HG03469 (cell line): ENCODE measurements around the gene MTF1.
"Not testable (repeated sequence)": the region's sequence is repeated elsewhere in the genome, so short reads cannot be mapped to it uniquely, and the experiment has no call there.

Source experiments
- ATAC-seq: cut with Tn5 transposase; IDR thresholded peaks from one replicate; pipeline ENCODE4 v1.9.1; 2021; ENCODE audit warnings: mild to moderate bottlenecking, moderate library complexity, moderate number of reproducible peaks; ENCODE audit not compliant: unreplicated experiment

The MTF1 gene

DNA sequence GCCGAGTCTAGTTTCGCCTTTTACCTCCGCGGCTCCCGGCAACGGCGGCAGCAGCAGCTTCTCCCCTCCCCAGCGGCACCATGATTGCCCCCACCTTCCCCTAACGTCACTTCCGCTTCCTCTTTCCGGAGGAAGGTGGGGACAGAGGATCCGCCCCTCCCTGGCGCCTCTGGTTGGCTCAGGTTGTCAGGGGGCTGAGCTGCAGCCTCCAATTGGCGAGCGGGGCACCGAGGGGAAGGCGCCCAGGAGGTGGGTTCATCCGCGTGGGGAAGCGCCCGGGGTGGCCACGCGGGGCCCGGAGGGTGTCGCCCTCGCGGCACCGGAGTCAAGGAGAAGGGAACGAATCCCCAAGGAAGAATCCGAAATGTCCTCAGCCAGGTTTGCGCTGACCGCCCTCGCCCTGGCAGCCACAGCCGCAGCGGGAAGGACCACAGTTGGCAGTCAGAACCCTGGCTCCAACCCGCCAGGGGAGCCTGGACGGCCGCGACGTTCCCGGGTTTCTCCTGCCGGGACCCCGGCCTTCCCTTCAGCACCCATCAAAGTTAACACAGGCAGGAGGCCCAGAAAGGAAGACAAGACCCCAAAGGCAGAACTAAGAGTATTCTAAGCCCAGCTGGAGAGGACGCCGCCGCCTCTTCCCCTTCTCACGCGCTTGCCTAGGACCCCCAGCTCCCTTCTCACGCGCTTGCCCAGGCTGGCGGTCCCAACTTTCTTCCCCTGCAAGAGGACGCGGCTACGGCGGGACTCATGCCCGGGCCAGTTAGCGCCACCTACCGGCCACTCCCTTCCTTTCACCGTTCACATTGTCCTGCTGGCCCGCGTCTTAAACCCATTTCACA is at the start of gene MTF1:
Gene MTF1, minus strand, starts transcription at position 86 of the 839 bp plus-strand sequence. CDS start 1,934 bp downstream, outside the sequence.
- ATAC-seq: peak; percentile 88

DNA sequence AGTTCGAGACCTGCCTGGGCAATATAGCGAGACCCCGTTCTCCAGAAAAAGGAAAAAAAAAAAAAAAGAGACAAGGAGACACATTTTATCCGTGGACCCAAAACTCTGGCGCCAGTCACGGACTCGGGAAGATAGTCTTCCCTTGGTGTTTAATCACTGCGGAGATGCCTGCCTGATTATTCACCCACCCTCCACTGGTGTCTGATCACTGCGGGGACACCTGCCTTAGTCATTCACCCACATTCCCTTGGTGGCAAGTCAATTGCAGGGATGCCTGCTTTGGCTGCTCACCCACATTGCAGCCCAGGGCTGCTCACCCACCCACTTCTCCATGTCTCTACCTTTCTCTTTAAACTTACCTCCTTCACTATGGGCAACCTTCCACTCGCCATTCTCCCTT is 49.1 kb upstream of the MTF1 start:
- not testable (repeated sequence) for ATAC-seq

DNA sequence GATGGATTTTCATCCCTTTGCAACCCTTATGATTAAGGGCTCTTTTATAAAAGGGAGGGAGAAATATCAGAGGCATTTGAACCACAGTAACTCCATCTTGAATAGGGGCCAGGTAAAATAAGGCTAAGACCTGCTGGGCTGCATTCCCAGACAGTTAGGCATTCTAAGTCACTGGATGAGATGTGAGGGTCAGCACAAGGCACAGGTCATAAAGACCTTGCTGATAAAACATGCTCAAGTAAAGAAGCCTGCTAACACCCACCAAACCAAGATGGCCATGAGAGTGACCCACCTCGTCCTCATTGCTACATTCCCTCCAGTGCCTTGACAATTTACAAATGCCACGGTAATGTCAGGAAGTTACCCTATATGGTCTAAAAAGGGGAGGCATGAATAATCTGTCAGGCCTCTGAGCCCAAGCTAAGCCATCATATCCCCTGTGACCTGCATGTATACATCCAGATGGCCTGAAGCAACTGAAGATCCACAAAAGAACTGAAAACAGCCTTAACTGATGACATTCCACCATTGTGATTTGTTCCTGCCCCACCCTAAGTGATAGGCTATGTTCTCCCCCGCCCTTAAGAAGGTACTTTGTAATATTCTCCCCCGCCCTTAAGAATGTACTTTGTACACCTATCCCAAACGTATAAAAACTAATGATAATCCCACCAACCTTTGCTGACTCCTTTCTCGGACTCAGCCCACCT is 48.2 kb upstream of the MTF1 start:
- ATAC-seq: not testable (repeated sequence)

DNA sequence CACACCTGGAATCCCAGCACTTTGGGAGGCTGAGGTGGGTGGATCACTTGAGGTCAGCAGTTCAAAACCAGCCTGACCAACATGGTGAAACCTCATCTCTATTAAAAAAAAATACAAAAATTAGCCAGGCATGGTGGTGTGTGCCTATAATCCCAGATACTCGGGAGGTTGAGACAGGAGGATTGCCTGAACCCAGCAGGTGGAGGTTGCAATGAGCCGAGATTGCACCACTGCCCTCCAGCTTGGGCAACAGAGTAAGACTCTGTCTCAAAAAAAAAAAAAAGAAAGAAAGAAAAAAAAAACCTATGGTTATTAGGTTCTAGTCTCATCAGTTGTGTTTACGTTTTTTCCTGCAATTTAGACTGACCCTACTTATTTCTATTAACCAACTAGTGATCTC is 47.2 kb upstream of the MTF1 start:
- not testable (repeated sequence) for ATAC-seq

DNA sequence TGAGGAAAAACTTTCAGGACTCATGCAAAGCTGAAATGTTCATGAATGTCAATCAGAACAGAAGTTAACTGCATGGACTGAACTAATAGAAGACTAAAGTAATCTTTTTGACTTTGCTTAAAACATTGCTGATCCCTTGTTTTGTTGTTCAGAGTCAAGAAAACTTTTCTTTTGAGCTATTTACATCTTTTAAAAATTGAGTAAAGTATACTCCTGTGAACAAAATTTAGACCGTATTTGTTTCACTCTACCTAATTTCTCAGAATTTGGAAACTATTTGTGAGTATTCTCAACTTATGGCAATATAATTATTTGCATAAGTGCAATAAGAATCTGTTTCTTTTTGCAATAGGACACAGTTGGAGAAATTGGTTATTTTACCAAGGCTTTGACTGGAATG is 46.3 kb upstream of the MTF1 start:
- ATAC-seq: no peak

DNA sequence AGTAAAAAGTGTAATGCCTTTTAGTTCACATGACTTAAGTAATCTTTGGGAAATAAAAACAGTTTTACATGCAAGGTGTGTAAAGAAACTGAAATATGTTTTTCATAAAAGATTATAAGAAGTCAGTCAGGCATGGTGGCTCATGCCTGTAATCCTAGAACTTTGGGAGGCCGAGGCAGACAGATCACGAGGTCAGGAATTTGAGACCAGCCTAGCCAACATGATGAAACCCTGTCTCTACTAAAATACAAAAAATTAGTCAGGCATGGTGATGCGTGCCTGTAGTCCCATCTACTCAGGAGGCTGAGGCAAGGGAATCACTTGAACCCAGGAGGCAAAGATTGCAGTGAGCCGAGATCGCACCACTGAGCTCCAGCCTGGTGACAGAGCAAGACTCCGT is 44.5 kb upstream of the MTF1 start:
- ATAC-seq: not testable (repeated sequence)

DNA sequence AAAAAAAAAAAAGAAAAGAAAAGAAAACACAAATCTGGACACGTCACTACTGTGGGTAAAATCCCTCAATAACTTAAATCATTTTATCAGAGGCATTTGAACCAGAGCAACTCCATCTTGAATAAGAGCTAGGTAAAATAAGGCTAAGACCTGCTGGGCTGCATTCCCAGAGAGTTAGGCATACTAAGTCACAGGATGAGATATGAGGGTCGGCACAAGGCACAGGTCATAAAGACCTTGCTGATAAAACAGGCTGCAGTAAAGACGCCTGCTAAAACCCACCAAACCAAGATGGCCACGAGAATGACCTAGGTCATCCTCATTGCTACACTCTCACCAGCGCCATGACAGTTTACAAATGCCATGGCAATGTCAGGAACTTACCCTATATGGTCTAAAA is 43.6 kb upstream of the MTF1 start:
- ATAC-seq: no peak

DNA sequence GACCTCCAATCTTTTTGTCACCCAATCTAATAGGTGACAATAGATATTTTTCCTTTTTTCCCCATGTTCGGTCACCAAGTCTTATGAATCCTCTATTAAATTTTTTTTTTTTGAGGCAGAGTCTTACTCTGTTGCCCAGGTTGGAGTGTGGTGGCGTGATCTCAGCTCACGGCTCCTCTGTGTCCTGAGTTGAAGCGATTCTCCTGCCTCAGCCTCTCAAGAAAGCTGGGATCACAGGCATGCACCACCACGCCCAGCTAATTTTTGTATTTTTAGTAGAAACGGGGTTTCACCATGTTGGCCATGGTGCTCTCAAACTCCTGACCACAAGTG is 42.5 kb upstream of the MTF1 start:
- no peak for ATAC-seq

DNA sequence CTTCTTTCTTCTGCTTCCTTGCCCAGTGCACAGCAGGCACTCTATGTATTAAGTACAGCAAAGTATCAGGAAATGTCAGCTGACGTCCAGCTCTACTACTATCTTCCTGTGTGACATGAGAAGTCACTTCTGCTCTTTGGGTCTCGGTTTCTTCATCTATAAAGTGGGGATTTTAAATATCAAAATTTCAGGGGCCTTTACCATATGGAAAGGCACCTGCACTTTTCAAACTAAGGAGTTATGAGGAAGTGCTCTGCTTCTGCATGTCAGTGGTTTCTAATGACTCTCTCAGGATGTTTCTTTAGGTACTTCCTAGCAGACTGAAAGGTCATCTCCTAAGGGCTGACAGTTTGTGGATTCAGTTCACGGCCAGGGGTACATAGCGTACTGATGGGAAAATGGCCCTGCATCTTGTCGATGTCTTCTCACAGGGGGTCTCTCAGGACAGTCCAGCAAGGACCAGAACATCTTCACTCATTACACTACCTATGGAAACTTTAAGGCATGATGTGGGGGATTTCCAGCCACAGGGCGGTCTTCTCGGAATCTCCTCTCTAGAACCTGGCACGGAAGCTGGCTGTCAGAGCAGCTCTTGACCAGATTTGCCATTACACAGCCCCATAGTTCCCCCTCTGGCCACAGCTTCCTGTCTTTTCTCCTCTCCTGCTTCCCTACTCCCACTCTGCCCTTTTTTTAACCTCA is 42.0 kb upstream of the MTF1 start:
- no peak for ATAC-seq

DNA sequence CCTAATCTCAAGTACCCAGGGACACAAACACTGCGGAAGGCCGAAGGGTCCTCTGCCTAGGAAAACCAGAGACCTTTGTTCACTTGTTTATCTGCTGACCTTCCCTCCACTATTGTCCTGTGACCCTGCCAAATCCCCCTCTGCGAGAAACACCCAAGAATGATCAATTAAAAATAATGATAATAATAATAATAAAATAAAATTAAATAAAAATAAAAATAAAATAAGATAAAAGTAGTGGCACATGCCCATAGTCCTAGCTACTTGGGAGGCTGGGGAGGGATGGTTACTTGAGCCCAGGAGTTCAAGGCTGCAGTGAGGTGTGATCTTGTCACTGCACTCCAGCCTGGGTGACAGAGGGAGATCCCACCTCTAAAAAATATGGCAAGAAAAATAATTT is 38.2 kb upstream of the MTF1 start:
- not testable (repeated sequence) for ATAC-seq

DNA sequence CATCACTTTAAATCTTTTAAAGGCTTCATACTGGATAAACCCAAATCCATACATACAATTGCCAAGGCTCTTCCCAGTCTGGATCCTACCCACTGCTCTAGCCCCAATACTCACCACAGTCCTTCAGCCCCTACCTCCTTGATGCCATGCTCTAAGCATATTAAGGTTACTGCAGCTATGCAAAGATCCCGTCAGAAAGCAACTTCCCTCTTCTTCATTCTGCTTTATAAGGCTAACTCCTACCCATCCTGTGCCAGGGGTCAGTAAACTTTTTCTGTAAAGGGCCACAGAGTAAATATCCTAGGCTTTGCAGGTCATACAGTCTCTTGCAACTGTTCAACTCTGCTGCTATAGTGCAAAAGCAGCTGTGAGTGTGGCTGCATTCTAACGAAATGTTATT is 34.3 kb upstream of the MTF1 start:
- no peak for ATAC-seq

DNA sequence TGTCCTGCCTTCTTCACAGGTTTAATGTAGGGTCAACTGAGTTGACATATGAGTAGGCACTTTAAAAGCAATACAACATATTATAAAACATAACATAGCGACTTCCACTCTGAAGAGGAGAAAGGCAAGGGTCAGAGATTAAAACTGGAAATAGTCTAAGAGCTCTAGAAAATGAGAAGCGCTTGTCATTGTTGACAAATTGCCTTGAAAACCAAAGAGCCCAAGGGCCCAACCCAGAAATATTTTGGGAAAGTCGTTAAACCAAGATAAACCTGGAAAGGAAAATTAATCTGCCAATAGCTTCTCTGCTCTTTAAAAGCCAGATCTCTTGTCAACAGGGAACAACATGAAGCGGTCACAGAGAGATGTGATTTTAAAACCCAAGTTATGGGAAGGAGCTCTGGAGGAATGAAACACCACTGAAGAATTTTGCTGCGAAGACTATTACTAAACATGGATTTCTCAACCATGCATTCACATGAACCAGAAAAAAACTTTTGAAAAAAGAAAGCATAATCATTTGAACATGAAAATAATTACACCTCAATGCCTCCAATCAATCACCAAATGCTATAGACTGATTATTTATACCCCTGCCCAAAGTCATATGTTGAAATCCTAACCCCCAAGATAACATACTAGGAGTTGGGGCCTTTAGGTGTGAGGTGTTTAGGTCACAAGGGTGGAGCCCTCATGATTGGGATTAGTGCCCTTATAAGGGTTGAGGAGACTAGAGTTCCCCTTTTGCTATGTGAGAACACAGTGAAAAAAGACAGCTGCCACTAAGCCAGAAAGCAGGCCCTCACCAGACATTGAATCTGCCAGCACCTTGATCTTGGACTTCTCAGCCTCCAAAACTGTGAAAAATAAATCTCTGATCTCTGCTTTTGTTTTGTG is 33.0 kb upstream of the MTF1 start:
- ATAC-seq: no peak

DNA sequence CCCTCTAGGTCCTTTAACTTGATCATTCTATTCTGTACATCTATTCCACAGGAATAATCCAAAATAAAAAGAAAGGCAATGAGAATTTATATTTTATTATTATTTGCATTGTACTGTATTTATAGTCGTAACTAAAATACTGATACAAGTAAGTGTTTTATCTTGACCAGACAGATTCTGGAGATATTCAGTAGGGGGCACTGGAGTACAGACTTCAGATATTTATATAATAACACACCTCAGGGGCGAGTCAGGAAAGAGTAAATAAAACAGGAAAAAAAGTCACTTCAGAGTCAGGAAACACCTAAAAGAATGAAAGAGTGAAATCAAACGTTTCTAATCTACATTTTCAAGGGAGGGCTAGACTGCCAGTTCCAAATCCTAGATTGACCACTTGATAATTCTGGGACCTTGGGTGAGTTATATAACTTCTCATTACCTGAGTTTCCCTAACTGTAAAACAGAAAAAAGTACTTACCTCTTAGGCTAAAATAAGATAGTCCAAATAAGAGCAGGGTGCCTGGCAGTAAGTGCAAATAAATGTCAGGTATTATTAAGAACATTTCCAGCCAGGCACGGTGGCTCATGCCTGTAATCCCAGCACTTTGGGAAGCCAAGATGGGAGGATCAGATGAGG is 31.1 kb upstream of the MTF1 start:
- no peak for ATAC-seq

DNA sequence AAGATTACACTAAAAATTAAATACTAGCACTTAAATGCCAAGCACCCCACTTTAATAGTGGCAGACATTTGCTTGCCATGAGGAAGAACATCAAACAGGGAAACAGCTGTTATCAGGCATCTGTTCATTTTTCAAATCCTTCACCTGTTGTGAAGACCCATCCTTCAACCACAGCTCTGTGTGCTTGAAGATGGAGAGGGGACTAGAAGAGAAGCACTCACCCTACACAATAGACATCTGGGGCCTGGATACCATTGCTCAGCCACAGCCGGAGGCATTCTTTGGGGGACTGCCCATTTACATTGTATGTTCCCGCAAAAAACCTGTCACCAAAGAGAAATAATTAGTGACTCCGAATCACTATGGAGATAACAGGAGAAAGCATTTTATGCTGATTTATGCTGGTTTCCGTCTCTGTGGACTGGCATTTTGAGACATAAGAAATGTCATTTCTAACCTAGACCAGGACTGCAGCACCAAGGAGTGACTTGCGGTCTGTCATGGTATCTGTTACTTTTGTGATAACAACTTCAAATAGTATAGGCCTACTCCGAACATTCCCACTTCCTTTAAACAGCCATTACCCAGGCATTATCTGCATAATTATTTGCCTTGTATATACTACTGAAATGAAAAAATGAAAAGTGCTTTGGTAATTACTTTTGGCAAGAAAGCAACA is 28.8 kb upstream of the MTF1 start:
- ATAC-seq: no peak

DNA sequence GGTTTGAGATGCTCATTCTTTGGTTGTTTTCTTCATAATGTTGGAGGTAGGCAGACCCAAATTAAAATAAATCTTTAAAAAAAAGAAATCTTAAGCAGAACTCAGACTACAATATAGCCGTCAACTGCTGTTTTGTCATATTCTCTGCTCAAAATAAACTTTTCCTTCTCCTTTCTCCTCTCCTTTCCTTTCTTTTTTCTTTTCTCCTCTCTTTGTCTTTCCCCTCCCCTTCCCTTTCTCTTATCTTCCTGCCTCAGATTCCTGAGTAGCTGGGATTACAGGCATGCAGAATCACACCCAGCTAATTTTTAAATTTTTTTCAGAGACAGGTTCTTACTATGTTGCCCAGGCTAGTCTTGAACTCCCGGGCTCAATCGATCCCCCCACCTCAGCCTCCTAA is 24.8 kb upstream of the MTF1 start:
- ATAC-seq: no peak

DNA sequence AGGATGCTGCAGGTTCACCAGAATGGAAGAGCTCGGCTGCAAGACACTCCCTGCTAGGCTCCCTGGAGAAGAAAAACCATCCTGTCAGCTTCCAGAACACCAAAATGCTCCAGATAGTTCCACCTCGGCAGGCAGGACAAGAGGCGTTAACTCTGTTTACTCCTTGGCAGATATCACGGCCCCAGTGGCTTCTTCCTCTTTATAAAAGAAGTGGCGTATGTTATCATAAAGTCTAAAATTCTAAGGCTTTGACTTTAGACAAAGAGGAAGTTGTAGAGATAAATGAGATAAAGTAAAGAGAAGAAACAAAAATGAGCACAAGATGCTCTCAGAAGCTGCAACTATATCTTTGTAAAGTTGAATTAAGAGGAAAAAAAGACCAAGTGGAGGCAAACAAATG is 24.3 kb upstream of the MTF1 start:
- ATAC-seq: no peak

DNA sequence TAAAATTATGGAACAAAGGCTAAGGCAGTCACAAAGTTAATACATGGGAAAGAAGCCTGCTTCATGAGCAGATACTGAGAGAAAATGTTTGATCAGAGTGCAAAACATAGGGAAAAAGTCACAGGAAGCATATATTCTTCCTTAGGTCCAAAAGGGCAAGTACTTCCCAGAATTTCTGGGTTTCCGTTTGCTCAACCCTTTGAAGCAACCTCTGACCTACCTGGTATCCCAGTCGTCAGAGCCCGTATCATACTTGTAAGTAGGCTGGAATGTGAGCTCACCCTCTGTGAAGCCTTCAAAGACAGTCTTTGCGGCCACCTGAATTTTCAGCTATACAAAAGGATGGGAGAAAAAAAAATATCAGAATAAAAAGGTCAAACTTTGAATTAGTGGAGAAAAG is 20.5 kb upstream of the MTF1 start:
- no peak for ATAC-seq

DNA sequence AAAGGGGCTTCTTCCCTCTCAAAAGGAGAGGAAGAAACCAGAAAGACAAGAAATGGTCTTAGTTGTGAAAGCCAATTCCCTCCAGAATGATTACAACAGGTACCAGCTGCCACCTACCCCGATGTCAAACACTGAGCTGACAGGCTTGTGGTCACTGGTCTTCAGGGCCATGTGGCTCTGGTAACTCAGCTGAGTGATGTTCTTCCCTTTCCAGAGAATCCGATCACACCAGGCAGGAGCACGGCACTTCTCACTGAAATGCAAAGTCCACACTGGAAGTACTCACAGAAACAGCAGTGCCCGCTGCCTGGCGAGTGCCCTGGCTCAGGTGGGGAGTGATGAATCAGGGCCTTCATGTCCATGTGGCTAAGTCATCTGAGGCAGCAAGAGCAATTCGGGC is 18.7 kb upstream of the MTF1 start:
- no peak for ATAC-seq

DNA sequence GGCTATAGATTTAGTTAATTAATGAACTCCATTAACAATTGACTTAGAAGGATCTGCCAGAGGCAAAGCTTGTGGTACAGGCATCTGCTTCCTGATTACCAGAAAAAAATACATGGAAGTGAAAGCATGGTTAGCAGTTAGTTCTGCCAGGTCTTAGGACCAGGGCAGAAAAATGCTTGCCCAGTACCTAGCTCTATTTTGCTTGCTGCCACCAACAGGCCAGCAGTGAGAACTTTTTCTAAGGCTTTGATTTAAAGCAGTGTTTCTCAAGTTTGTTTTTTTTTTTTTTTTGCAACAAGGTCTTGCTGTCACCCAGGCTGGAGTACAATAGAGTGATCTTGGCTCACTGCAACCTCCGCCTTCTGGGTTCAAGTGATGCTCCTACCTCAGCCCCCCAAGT is 16.4 kb upstream of the MTF1 start:
- no peak for ATAC-seq

DNA sequence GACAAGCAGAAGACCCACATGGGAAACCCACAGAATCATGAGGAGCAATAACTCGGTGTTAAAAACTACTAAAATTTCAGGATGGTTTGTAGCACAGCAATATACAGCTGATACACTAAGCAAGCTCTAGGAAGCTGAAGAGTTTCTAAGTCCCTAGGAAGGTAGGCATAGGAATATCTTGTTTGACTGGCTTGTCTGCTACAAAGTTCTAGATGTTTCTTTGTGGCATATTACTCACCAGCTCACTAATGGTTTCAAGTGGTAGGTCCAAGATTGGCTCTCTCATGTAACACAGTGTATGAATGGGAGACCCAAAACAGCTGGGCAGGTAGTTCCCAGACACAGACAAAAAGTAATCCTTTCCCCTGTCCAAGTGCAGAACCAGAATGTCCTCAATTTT is 13.3 kb upstream of the MTF1 start:
- ATAC-seq: no peak
